DMS 273 (cell line): Measurements from ENCODE around the gene PKP3.
"Not testable (repeated sequence)": the region's sequence is repeated elsewhere in the genome, so short reads cannot be mapped to it uniquely, and the experiment has no call there.

Experiments used
- DNase-seq: peaks from one replicate; lab custom pipeline; 2025; ENCODE audit not compliant: unreplicated experiment; lab: John Stamatoyannopoulos, UW

The PKP3 gene

DNA sequence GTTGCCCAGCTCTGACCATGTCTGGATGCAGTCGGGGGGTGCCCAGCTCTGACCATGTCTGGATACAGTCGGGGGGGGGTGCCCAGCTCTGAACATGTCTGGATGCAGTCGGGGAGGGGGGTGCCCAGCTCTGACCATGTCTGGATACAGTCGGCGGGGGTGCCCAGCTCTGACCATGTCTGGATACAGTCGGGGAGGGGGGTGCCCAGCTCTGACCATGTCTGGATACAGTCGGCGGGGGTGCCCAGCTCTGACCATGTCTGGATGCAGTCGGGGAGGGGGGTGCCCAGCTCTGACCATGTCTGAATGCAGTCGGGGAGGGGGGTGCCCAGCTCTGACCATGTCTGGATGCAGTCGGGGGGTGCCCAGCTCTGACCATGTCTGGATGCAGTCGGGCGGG lies 16.7 kb downstream of the PKP3 start:
- DNase-seq, result not testable (repeated sequence)

DNA sequence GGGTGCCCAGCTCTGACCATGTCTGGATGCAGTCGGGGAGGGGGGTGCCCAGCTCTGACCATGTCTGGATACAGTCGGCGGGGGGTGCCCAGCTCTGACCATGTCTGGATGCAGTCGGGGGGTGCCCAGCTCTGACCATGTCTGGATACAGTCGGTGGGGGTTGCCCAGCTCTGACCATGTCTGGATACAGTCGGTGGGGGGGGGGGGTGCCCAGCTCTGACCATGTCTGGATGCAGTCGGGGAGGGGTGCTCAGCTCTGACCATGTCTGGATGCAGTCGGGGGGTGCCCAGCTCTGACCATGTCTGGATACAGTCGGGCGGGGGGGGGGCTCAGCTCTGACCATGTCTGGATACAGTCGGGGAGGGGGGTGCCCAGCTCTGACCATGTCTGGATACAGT lies 17.5 kb downstream of the PKP3 start:
- DNase-seq, result not testable (repeated sequence)

DNA sequence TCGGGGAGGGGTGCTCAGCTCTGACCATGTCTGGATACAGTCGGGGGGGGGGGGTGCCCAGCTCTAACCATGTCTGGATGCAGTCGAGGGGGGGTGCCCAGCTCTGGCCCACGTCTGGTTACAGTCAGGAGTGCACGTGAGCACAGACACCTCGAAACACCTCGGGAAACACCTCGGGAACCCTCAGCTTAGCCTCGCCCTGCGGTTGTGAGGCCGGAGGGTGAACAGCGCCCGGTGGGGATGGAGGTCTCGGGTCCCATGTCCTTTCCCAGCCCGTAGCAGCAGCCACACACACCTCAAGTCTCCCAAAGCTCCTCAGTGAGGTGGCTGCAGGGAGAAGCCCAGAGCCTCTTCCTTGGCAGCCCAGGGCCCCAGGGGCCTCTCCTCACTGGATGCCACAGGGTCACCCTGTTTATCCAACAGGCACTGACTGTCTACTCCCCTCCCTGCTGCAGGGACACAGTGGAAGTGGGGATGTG lies 18.7 kb downstream of the PKP3 start:
- DNase-seq, result no peak

DNA sequence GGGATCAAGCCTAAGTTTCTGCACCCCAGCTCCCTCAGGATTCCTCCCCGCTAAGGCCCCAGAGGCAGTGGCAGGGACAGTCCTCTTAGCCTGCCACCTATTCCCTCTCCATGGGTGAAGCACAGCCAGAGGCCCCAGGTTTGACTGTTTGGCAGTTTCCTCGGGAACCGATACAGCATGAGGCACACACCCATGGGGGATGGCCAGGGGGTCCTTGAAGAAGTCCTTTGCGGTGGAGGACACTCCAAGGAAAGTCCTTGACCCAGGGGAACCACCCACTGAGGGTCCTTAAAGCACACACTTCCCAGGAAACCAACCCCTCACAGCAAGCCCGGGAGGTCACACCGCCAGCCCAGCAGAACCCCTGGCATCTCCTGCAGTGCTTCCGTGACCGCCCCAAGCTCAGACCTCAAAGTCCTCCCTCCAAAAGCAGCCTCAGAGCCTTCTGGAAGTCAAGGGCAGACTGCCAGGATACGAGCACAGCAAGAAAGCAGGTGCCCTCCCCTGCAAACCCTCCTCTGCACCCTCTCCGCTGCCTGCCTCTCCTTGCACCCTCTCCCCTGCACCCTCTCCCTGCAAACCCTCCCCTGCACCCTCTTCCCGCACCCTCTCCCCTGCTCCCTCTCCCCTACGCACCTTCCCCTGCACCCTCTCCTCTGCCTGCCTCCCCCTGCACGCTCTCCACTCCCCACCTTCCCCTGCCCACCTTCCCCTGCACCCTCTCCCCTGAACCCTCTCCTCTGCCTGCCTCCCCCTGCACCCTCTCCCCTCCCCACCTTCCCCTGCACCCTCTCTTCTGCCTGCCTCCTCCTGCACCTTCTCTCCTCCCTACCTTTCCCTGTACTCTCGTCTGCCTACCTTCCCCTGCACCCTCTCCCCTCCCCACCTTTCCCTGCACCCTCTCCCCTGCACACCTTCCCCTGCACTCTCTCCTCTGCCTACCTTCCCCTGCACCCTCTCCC lies 19.4 kb downstream of the PKP3 start:
- DNase-seq, result peak; percentile 63

DNA sequence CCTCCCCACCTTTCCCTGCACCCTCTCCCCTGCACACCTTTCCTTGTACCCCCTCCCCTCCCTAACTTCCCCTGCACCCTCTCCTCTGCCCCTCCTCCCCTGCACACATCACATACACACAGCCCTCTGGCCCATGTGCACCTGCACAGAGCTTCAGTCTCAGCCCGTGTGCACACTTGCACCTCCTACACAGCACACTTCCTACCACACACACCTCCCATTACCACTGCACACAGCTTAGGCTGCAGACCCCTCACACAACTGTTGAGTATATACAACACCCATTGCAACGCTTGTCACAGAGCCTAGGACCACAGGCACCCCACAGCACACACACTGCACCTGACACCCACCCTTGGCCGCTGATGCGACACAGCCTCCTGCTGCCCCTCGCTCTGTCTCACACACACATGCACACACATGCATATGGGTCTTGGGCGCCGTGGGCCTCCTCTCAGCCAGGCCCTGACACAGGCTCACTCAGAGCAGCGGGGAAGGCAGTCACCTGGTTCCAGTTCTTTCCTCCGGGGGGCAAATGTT lies 20.4 kb downstream of the PKP3 start:
- no peak for DNase-seq

DNA sequence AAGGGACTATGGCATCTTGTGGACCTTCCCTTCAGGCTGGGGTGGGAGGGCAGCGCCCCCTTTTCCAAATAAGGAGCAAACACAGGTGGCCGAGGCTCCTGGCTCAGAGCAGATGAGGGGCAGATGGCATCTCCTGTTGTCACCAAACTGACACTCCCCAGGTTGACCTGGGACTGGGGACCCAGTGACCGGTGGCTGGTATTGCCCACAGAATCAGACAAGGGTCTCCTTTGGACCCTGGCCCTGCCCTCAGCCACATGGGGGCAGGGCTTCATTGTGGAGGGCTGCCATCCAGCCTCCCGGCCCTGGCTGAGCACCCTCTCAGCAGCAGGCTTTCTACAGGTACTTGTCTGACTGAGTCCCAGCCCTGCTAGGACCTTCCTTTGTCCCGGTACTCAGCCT lies 21.6 kb downstream of the PKP3 start:
- no peak for DNase-seq

DNA sequence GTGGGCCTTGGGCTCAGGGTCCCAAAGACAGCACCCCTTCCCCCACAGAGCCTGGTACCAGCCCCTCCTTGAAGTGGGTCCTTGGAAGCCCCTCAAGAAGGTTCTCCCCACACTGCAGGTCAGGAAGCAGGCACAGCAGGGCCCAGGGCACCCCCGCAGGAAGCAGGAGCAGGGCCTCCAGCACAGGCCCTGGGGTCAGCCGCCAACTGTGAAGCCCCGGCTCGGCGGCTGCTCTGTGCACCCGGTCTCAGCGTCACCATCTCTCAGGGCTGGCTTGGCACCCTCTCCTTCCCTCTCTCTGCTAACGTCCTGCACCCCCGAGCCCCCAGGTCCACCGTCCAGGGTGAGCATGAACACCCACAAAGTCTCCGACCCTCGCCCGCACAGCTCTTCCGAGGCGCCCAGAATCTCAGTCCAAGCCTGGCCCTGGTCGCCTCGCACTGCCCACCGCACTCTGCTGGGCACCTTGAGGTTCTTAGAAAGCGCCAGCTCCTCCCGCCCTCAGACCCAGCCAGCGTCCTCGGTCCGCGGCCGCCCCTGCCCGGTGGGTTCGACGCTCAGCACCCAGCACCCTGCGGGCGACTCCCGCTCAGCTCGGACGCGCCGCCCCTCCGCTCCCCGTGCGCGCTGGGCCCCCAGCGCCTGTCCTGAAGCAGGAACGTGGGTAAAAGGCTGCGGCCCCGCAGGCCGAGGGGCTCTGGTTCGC lies 22.2 kb downstream of the PKP3 start:
- no peak for DNase-seq

DNA sequence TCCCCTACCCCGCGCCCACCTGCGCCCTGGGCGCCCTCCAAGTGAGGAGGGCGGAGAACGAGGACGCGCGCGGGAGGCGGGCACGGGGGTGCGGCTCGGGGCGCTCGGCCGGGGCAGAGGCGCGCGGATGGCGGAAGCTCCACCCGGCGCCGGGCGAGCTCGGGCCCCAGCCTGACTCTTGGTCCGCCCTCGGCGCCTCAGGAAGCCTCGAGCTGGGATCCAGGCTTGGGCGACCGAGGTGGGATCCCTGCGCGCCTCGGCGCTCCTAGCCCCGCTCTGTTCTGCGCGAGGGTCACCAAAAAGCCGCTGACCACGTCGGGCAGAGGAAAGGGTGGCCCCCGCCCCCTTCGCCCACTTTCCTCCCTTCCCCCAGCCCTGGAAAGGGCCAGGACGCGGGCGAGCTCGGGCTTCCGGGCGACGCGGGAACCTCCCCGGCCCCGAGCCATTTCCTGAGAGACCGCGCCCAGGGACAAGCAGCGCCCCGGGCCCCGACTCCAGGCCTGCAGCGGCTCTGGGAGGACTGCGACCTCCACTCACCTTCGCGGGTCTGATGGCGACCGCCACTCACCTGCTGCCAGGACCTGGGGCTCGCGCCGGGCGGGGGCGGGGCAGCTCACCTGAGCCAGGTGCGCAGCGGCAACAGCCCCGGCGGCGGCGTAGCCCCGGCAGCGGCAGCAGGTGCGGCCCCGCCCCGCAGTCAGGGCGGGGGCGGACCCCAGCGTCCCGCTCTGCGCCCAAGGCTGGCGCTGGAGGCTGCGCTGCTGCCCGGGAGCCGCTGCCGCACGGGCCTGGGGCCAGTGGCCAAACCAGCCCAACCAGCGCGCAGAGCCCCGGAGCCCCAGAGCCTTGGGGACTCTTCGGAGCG lies 23.0 kb downstream of the PKP3 start:
- peak; percentile 46 for DNase-seq

DNA sequence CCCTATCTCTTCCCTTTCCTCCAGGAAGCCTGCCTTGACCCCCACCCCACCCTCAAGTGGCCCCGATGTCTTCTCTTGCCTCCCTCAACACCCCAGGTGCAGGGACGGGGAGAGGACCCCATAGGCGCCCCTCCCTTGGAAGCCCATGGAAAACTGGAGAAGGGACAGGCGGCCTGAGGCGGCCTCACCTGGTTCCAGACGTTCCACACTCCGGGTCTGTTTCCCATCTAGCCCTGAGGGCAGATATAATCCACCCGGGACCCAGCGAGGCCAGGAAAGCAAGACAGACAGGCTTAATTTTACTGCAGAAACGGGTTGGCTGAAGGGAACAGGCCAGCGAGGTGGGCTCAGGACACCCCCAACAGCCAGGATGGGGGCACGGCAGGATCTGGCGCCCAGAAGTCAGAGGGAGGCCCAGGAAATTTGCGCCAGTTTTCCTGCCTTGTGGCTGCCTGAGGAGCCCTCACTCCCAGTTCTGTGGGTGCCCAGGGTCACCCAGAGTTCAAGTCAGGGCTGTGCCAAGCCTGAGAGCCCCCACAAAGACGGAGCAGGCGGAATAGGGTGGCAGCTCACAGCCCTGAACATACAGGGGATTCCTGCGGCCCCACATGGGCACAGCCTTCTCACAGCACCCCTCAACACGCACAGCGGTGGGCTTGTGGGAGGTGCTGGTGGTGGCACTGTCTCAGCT lies 23.8 kb downstream of the PKP3 start:
- DNase-seq, result no peak

DNA sequence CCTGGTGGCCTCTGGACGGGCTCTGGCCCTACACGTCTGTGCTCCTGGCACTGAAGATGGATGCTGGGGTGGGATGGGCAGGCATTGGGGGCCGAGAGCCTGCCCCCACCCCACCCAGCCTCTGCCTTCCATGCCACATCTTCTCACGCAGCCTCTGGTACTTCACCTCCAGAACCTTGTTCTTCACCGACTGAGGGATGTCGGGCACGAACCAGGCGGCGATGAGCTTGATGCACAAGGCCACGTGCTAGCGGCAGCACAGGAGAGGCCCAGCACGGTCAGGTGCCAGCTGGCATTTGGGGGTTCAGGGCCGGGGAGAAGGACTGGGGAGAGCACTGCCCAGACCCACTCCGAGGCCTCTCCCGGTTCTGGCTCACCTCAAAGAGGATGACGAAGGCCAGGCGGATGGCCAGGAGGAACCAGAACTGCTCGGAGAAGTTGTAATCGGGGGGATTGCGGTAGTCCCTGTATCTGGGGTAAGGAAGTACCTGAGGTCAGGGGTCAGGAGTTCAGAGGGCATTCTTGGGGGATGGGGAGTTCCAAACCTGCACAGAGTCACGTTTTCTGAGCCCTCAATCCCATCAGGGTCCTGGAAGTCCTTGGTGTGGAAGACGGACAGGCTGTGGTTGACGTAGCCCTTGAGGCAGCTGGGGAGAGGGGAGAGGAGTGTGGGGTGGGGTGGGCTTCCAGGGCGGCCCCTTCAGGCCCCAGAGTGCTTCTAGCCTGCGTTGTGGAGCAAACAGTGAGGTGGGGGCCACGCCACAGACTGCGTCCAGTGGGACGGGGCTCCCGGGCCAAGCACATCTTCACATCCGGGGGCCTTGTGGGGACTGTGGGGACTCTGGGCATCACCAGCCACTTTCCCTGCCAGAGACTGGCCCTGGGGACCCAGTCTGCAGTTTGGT lies 24.6 kb downstream of the PKP3 start:
- DNase-seq, result no peak

DNA sequence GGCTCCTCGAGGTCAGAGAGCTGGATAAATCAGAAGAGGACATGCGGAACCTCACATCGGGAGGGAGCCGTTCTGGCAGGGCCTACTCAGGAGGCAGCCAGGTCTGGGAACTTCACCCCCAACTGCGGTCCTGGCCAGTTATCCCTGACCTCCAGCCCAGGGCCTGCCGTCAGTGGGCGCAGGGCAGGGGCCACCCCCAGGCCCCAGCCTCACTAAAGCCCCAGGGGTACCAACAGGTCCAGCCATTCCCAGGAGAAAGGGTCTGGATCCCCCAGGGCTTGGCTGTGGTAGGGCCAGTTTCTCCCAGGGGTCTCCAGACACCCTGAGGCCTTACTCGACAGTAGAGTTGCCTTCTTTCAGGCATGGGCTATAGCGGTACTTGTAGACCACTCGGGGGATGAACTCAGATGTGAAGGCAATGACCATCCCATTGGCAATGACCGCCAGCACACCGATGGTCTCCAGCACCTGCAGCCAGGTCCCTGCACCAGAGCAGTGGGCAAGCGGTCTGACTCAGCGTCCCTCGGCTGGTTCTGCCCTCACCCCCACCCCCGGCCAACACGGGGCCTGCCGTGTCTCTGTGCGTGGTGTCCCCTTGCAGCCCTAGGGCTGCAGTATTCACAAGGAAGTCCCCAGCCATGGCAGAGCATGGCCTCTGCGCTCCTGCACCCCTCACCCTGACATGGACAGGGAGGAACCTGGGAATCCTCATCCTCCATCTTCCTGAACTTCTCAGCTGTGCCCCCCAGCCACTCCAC lies 25.4 kb downstream of the PKP3 start:
- no peak for DNase-seq

DNA sequence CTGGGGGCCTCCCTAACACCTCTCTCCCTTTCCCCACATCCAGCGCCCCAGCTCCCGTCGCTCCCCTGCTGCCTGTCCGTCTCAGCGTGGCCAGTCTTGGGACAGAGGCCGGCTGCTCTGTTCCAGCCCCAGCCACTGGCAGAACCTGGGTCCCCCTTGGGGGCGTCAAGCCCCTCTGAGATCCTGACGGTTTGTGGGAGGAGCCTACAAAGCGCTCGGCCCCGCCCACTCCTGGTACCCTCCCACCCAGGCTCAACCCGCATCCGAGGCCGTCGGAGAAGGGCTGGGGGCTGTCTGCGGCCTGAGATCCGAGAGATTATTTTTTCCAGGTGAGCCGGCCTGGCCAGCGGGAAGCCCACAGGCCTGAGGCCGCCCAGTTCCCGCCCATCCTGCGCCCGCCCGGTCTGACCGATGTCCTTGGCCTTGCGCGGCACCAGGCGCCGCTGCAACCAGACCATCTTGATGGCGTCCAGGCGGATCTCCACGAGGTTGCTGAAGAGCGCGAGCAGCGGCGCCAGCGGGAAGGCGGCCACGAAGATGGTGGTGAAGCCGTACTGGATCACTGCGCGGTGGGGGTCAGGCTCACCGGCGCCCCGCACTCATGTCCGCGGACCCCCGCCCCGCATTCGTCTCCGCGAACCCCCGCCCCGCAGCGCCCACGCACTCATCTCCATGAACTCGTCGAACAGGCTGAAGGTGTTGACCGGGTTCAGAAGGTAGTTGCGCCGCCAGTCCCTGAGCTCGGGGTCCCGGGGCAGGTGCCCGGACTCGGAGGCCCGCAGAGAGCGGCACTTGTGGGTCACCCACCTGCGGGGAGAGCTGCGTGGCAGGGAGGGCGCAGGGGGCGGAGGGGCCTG lies 26.3 kb downstream of the PKP3 start:
- no peak for DNase-seq

DNA sequence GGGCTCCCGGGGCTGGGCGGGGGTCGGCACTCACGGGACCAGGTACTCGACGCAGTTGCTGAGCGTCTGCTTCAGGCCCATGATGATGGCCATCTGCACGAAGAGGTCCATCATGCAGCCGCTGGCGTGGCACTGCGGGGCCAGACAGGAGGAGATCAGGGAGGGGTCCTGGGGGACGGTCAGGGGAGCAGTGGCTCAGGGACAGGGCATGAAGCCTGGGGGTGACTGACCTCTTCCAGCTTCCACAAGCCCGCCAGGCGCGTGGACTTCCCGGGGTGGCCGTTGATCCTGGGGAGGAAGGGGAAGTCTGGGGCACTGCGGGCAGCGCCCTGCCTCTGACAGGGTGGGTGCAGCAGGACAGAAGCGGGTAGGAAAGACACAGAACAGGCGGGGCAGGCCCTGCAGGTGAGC lies 26.9 kb downstream of the PKP3 start:
- DNase-seq, result no peak

DNA sequence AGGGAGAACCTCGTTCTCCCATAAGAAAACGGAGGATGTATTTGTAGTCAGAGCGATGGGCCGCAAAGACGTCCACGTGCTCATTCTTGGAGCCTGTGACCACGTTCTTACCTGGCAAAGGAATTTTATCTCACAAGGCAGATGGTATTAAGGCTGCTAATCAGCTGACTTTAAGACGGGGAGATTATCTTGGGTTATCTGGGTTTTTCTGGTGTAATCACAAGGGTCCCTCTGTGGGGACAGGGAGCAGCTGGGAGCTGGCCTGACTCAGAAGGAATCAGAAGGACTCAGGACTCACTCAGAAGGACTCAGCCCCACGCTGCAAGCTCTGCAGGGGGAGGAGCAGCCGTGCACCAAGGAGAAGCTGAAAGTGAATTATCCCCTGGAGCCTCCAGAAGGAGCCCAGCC lies 28.2 kb downstream of the PKP3 start:
- DNase-seq, result no peak

DNA sequence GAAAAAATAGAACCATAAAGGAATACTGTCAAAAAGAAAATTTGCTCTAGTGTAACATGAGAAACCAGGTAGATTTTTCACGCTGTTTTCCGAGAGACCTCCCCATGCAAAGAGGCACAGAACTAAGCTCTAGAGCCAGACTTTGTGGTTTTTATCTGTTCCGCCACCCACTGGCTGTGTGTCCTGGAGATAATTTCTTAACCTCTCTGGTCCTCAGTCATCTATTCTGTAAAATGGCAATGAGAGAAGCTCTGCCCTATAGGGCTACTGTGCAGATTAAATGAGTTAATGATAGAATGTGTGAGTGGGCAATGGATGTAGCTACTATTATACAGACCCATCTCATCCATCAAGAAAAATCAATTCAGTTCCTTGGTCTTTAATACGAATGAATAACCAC lies 30.2 kb downstream of the PKP3 start:
- no peak for DNase-seq

DNA sequence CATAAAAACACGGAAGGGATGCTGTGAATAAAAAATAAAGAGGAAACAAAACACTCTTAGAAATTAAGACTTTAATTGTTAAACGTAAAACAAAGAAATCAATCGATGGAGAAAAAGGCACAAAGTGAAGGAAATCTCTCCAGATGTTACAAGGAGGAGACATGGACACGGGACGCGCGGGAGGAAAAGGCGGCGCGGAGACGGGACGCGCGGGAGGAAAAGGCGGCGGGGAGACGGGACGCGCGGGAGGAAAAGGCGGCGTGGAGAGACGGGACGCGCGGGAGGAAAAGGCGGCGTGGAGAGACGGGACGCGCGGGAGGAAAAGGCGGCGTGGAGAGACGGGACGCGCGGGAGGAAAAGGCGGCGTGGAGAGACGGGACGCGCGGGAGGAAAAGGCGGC lies 30.8 kb downstream of the PKP3 start:
- not testable (repeated sequence) for DNase-seq

DNA sequence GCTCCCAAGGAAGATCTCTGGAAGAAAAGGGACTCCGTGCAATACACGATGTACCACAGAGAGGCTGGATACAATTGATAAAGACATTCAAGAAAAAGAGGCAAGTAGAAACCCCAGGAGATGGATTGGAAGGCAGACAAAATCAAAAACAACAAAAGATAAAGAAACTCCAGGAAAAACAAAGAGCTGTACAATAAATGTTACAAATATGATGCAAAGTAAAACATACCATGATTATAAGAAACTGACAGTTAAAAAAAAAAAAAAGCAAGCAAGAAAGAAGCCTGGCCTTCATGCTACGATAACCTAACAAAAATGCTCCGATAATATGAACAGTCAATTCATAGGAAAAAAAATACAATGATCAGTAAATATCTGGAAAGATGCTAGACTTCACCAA lies 31.3 kb downstream of the PKP3 start:
- no peak for DNase-seq

DNA sequence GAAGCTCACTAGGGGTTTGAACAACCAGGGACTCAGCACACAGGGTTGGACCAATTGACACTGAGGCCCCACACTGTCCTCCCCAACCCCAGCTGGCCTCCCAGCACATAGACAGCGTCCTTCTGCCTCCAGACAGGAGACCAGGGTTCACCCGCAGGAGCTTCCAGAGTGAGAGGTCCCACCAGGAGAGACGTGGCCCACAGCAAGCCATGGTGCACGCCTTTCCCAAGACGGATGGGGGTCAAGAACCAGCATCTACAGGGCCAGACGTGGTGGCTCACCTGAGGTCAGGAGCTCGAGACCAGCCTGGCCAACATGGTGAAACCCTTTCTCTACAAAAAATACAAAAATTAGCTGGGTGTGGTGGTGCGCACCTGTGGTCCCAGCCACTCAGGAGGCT lies 32.8 kb downstream of the PKP3 start:
- DNase-seq, result no peak
